GM23338 (cell line): Measurements from ENCODE around the gene FRS2.

ENCODE experiments used
- CREB1 ChIP-seq: fragments of 250-450 bp; sonication (Bioruptor Pico); IDR thresholded peaks from 2 replicates; pipeline ENCODE4 v1.5.0; 2020; ENCODE audit warnings: low read depth, mild to moderate bottlenecking, moderate library complexity
- EZH2 ChIP-seq: fragments of 200-600 bp; sonication (generic); IDR thresholded peaks from one replicate; pipeline ENCODE4 v1.8.0; 2017; ENCODE audit warnings: antibody characterized with exemption, mild to moderate bottlenecking, low read depth; ENCODE audit not compliant: unreplicated experiment
- EZH2phosphoT487 ChIP-seq: fragments of 200-600 bp; sonication (generic); IDR thresholded peaks from one replicate; pipeline ENCODE4 v1.8.1; 2018; ENCODE audit warnings: antibody characterized with exemption; ENCODE audit not compliant: unreplicated experiment
- JUNB ChIP-seq: IDR thresholded peaks from one replicate; pipeline ENCODE4 v1.6.1; 2016; ENCODE audit warnings: antibody characterized with exemption; ENCODE audit not compliant: unreplicated experiment
- POLR2AphosphoS5 ChIP-seq: IDR thresholded peaks from 2 replicates; pipeline ENCODE4 v1.6.1; 2016; ENCODE audit warnings: antibody characterized with exemption, low read depth
- STAT1 ChIP-seq: IDR thresholded peaks from one replicate; pipeline ENCODE4 v1.6.1; 2016; ENCODE audit warnings: antibody characterized with exemption; ENCODE audit not compliant: unreplicated experiment
- TF ChIP-seq, protein P1 (sequence below), 2 experiments: fragments of 200-600 bp in 1 of 2; sonication (generic) in 1 of 2; conservative IDR thresholded peaks; 2 replicates each; pipeline versions ENCODE4 v1.5.1 to v1.6.1; 2016 to 2017; ENCODE audit warnings: antibody characterized with exemption in 2 of 2, low read depth in 2 of 2, mild to moderate bottlenecking in 2 of 2, moderate library complexity in 1 of 2
- TF ChIP-seq, protein P2 (sequence below): IDR thresholded peaks from one replicate; pipeline ENCODE4 v1.6.1; 2018; ENCODE audit warnings: antibody characterized with exemption; ENCODE audit not compliant: unreplicated experiment
- TF ChIP-seq, protein P3 (sequence below): IDR thresholded peaks from 2 replicates; pipeline ENCODE4 v1.6.1; 2016; ENCODE audit warnings: antibody characterized with exemption

DNA sequence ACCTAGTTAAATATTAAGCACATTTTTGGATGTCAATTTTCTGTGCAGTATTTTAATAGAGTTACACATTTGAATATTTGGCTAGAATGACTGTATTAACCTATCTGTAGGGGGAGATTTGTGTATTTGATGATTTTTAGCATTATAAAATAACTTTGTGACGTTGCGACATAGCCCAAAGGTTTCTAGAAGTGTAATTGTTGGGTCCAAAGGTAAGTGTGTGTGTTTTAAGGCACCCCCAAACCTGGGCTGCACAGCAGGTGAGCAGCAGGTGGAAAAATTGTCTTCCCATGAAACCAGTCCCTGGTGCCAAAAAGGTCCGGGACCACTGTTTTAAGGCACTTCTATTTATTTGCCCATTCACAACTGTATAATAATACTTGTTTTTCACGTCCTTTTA lies 118.3 kb downstream of the FRS2 start:
- TF ChIP-seq, protein P1, sequence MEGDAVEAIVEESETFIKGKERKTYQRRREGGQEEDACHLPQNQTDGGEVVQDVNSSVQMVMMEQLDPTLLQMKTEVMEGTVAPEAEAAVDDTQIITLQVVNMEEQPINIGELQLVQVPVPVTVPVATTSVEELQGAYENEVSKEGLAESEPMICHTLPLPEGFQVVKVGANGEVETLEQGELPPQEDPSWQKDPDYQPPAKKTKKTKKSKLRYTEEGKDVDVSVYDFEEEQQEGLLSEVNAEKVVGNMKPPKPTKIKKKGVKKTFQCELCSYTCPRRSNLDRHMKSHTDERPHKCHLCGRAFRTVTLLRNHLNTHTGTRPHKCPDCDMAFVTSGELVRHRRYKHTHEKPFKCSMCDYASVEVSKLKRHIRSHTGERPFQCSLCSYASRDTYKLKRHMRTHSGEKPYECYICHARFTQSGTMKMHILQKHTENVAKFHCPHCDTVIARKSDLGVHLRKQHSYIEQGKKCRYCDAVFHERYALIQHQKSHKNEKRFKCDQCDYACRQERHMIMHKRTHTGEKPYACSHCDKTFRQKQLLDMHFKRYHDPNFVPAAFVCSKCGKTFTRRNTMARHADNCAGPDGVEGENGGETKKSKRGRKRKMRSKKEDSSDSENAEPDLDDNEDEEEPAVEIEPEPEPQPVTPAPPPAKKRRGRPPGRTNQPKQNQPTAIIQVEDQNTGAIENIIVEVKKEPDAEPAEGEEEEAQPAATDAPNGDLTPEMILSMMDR (conservative IDR thresholded peaks at IDR 0.05; ENCODE audit: low read depth in 2 of 2): no peak
- TF ChIP-seq POLR2AphosphoS5 (no peak), EZH2 (no peak), EZH2phosphoT487 (no peak), CREB1 (no peak), STAT1 (no peak), JUNB (no peak)
- TF ChIP-seq, protein P2, sequence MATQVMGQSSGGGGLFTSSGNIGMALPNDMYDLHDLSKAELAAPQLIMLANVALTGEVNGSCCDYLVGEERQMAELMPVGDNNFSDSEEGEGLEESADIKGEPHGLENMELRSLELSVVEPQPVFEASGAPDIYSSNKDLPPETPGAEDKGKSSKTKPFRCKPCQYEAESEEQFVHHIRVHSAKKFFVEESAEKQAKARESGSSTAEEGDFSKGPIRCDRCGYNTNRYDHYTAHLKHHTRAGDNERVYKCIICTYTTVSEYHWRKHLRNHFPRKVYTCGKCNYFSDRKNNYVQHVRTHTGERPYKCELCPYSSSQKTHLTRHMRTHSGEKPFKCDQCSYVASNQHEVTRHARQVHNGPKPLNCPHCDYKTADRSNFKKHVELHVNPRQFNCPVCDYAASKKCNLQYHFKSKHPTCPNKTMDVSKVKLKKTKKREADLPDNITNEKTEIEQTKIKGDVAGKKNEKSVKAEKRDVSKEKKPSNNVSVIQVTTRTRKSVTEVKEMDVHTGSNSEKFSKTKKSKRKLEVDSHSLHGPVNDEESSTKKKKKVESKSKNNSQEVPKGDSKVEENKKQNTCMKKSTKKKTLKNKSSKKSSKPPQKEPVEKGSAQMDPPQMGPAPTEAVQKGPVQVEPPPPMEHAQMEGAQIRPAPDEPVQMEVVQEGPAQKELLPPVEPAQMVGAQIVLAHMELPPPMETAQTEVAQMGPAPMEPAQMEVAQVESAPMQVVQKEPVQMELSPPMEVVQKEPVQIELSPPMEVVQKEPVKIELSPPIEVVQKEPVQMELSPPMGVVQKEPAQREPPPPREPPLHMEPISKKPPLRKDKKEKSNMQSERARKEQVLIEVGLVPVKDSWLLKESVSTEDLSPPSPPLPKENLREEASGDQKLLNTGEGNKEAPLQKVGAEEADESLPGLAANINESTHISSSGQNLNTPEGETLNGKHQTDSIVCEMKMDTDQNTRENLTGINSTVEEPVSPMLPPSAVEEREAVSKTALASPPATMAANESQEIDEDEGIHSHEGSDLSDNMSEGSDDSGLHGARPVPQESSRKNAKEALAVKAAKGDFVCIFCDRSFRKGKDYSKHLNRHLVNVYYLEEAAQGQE: no peak
- TF ChIP-seq, protein P3, sequence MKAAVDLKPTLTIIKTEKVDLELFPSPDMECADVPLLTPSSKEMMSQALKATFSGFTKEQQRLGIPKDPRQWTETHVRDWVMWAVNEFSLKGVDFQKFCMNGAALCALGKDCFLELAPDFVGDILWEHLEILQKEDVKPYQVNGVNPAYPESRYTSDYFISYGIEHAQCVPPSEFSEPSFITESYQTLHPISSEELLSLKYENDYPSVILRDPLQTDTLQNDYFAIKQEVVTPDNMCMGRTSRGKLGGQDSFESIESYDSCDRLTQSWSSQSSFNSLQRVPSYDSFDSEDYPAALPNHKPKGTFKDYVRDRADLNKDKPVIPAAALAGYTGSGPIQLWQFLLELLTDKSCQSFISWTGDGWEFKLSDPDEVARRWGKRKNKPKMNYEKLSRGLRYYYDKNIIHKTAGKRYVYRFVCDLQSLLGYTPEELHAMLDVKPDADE: no peak
